Measurements from ENCODE around the gene GHR. TPM values are rescaled to one million over a fixed set of nuclear protein-coding genes. Genes with fewer than 3 reads are reported as not detected.
A peak's percentile ranks its signal among the peaks of the same experiment; 100 is the strongest.

The GHR gene
- total and polyA plus RNA-seq, 3 donors from 2014 or later, result 3.3 to 4.7 (median 3.7) TPM

DNA sequence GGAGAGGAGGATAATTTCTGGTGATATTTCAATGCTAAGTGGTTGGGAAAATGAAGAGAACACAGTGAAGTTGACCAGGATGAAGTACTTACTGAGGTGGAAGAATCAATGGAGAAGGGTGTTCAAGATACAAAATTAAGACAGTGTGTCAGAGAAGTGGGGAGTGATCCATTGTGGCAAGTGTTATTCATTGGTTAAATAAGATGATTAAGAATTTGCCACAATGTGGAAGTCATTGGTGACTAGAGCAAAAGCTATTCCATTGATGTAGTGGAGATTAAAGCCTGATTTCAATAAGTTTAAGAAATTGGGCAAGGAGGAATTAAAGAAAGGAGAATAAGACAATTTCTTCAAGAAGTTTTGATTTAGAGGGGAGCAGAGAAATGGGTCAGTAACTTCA is 118.9 kb downstream of the GHR start:
- no peak for DNase-seq
- intact Hi-C loops (cut with DNase I; ENCODE audit: low total_unique reads), result no loop called here
- TF ChIP-seq CTCF (IDR thresholded peaks at IDR 0.05) (no peak), POLR2A (IDR thresholded peaks at IDR 0.05) (no peak)

GRCh38 chr5:42543774-42544173 is 120.5 kb downstream of the GHR start:
- WGBS, 2 donors, result 73 to 81% methylated on average over 3 of the region's 3 CpGs
- intact Hi-C loops (cut with DNase I; ENCODE audit: low total_unique reads), result no loop called here
- Histone ChIP-seq H3K4me1 (peaks cover 7% of the 10 kb centered on the region), H3K4me3 (no peak overlapping the region), H3K9me3 (no peaks in the 10 kb centered on the region), H3K36me3 (ENCODE audit: low read depth, missing control alignments) (no peaks in the 10 kb centered on the region), H3K27me3 (no peaks in the 10 kb centered on the region), H3K27ac (no peak overlapping the region)
- no peak for DNase-seq
- no peak for TF ChIP-seq CTCF (IDR thresholded peaks at IDR 0.05)
- TF ChIP-seq POLR2A (IDR thresholded peaks at IDR 0.05), result no peak

More for the DNA sequence above, 118.9 kb downstream of the GHR start:
- Histone ChIP-seq H3K27me3 (no peaks in the 10 kb centered on the region), H3K4me1 (no peaks in the 10 kb centered on the region), H3K36me3 (ENCODE audit: low read depth, missing control alignments) (no peaks in the 10 kb centered on the region), H3K27ac (no peak overlapping the region), H3K9me3 (no peaks in the 10 kb centered on the region), H3K4me3 (no peak overlapping the region)

DNA sequence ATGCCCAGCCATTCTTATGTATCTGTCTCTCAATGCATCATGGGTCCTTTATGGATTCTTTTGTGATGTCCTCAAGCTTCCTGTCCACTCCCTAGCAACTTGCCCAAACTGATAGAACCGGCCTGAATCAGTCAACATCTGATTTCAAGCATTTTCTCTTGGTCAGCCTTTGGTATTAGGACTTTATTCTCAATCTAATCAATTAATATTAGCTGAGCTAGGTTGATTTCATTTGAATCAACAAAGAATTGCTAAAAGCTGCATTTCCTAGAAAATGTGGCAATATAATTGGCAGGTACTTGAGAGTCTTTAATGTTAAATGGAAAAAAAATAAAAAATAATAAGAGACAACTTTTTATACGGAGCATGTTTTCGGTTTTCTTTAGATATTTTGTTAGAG is 121.8 kb downstream of the GHR start:
- TF ChIP-seq CTCF (IDR thresholded peaks at IDR 0.05), result no peak
- TF ChIP-seq POLR2A (IDR thresholded peaks at IDR 0.05), result no peak
- DNase-seq, result no peak
- intact Hi-C loops (cut with DNase I; ENCODE audit: low total_unique reads), result no loop called here
- no peaks in the 10 kb centered on the region for H3K9me3 ChIP-seq
- no peak overlapping the region for H3K27ac ChIP-seq
- no peak overlapping the region for H3K4me3 ChIP-seq
- H3K4me1 ChIP-seq, result peaks cover 7% of the 10 kb centered on the region
- H3K27me3 ChIP-seq, result no peaks in the 10 kb centered on the region
- H3K36me3 ChIP-seq (ENCODE audit: low read depth, missing control alignments), result no peaks in the 10 kb centered on the region
- WGBS, 2 donors, result 89 to 94% methylated on average over 3 of the region's 3 CpGs

GRCh38 chr5:42547141-42547540 is 123.9 kb downstream of the GHR start:
- TF ChIP-seq POLR2A (IDR thresholded peaks at IDR 0.05), result no peak
- no peak for TF ChIP-seq CTCF (IDR thresholded peaks at IDR 0.05)
- Histone ChIP-seq H3K9me3 (no peaks in the 10 kb centered on the region), H3K36me3 (ENCODE audit: low read depth, missing control alignments) (no peaks in the 10 kb centered on the region), H3K27ac (no peak overlapping the region), H3K4me1 (peaks cover 7% of the 10 kb centered on the region), H3K27me3 (no peaks in the 10 kb centered on the region), H3K4me3 (no peak overlapping the region)
- no peak for DNase-seq
- intact Hi-C loops (cut with DNase I; ENCODE audit: low total_unique reads), result no loop called here
- 57 to 62% methylated on average over 2 of the region's 2 CpGs for WGBS, 2 donors

DNA sequence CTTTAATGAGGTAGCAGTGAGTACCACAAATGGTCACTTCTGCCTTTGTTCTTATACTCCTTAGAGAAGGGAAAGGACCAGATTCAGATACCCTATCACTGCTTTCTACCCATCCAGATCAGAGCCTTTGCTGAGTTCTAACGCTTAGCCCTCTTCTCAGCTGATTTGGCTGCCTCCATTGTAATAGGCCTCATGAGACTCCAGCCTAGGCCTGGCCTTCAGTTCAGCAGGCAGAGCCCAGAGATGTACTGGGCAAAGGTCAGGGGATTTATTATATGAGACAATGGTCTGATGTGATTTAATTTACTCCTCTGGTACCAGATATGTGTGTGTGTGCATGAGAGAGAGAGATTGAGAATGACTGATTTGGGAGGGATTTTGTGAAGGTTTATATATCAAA is 124.7 kb downstream of the GHR start:
- H3K27ac ChIP-seq, result peak overlapping the region in 1 of 2 donors; percentile 18
- 50% methylated on average over 1 of the region's 1 CpG for WGBS, 2 donors

More for the DNA sequence above, 124.7 kb downstream of the GHR start:
- H3K36me3 ChIP-seq (ENCODE audit: low read depth, missing control alignments), result no peaks in the 10 kb centered on the region
- H3K9me3 ChIP-seq, result no peaks in the 10 kb centered on the region
- intact Hi-C loops (cut with DNase I; ENCODE audit: low total_unique reads), result no loop called here
- H3K4me3 ChIP-seq, result no peak overlapping the region
- H3K27me3 ChIP-seq, result no peaks in the 10 kb centered on the region
- DNase-seq, result no peak
- TF ChIP-seq CTCF (IDR thresholded peaks at IDR 0.05), result no peak
- no peak for TF ChIP-seq POLR2A (IDR thresholded peaks at IDR 0.05)
- H3K4me1 ChIP-seq, result peaks cover 7% of the 10 kb centered on the region
